Articular chondrocyte of knee joint (primary cell): ENCODE measurements around the gene LCE3D. TPM values are rescaled to one million over a fixed set of nuclear protein-coding genes. Genes with fewer than 3 reads are reported as not detected.

ENCODE experiments used
- small RNA-seq: library from RNA; depleted of rRNA; stranded (forward); fragments of <200 nt; gene quantifications from one replicate; pipeline ENCODE3, GENCODE V24; 2012
- total RNA-seq: library from RNA; depleted of rRNA; stranded (reverse); fragments of >200 nt; gene quantifications from 2 replicates; pipeline ENCODE4 v1.2.3, GENCODE V29; 2012

Gene LCE3D
- total RNA-seq = not detected in 2 replicates

GRCh38 chr1:152580433-152580832 lies at the start of gene LCE3D:
Gene LCE3D, minus strand, starts transcription at chr1:152580516. Its CDS starts 580 bp downstream, at chr1:152579936.

GRCh38 chr1:152622803-152623202 lies 42.5 kb upstream of the LCE3D start, which contains the start of gene LCE3A:
Gene LCE3A, minus strand, starts transcription at chr1:152623103. Its CDS starts 0 bp downstream, at chr1:152623103.

GRCh38 chr1:152613511-152613910 lies 33.2 kb upstream of the LCE3D start, which contains the start of gene LCE3B:
Gene LCE3B, plus strand, starts transcription at chr1:152613811. Its CDS starts 0 bp downstream, at chr1:152613811.

GRCh38 chr1:152599934-152600333 lies 19.6 kb upstream of the LCE3D start, which contains the start of gene LCE3C:
Gene LCE3C, plus strand, starts transcription at chr1:152600234. Its CDS starts 498 bp downstream, at chr1:152600732.

GRCh38 chr1:152566681-152567080 lies 13.6 kb downstream of the LCE3D start, which contains the start of gene LCE3E:
Gene LCE3E, minus strand, starts transcription at chr1:152566780. Its CDS starts 572 bp downstream, at chr1:152566208.

Small RNA genes lying within 50 kb of the gene (small RNA-seq; reads per million reads assigned to genes)
- gene LCE3A = not detected
- gene LCE3B = not detected

Other genes starting within 250 kb of the LCE3D start
- not detected in 2 replicates for gene FLG2, start 220.5 kb downstream of the LCE3D start, total RNA-seq
- gene CRNN, start 166.3 kb downstream of the LCE3D start, total RNA-seq = not detected in 2 replicates
- gene LCE5A, start 69.7 kb downstream of the LCE3D start, total RNA-seq = not detected in 2 replicates
- gene CRCT1, start 66.0 kb downstream of the LCE3D start, total RNA-seq = not detected in 2 replicates
- gene LCE3E, start 13.7 kb downstream of the LCE3D start, total RNA-seq = not detected in 2 replicates
- gene LCE3C, start 19.7 kb upstream of the LCE3D start, total RNA-seq = not detected in 2 replicates
- not detected in 2 replicates for gene LCE3B, start 33.3 kb upstream of the LCE3D start, total RNA-seq
- gene LCE3A, start 42.6 kb upstream of the LCE3D start, total RNA-seq = not detected in 2 replicates
- gene LCE2D, start 82.9 kb upstream of the LCE3D start, total RNA-seq = not detected in 2 replicates
- not detected in 2 replicates for gene LCE2C, start 94.8 kb upstream of the LCE3D start, total RNA-seq
- not detected in 2 replicates for gene LCE2B, start 105.6 kb upstream of the LCE3D start, total RNA-seq
- gene LCE2A, start 117.8 kb upstream of the LCE3D start, total RNA-seq = not detected in 2 replicates
- not detected in 2 replicates for gene LCE4A, start 127.6 kb upstream of the LCE3D start, total RNA-seq
- gene KPRP, start 177.5 kb upstream of the LCE3D start, total RNA-seq = not detected in 2 replicates
- gene LCE1F, start 194.6 kb upstream of the LCE3D start, total RNA-seq = not detected in 2 replicates
- gene LCE1E, start 205.7 kb upstream of the LCE3D start, total RNA-seq = not detected in 2 replicates
- gene LCE1D, start 216.2 kb upstream of the LCE3D start, total RNA-seq = not detected in 2 replicates
- not detected in 2 replicates for gene LCE1C, start 226.1 kb upstream of the LCE3D start, total RNA-seq
- gene LCE1B, start 231.5 kb upstream of the LCE3D start, total RNA-seq = not detected in 2 replicates
- not detected in 2 replicates for gene LCE1A, start 247.0 kb upstream of the LCE3D start, total RNA-seq